CD4-positive, alpha-beta T cell treated with Interleukin-17A for 1 hour (primary cell): ENCODE results near the gene MCAT.
"Not testable (repeated sequence)": the region's sequence is repeated elsewhere in the genome, so short reads cannot be mapped to it uniquely, and the experiment has no call there.

Experiments
- DNase-seq: peaks from one replicate; pipeline ENCODE4 v3.0.0-alpha.2; 2020

Gene MCAT

GRCh38 chr22:43118024-43118849, 25.0 kb downstream of the MCAT start:
- DNase-seq, result no peak

DNA sequence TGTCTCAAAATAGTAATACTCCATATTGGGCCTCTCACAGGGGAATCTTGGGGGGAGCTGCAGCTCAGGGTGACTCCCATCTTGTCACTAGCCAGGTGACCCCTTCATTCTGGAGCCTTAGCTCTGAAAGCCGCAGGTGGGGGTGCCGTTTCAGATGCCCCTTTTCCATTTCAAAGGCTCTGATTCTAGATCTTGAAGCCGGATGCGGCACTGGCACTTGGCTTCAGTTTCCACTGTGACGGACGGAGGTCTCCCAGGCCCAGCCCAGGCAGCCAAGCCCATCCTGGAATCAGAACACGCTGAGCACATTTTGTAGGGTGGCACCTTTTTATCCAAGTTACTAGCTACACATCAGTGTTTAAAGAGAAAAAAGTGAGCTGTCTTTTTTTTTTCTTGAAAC, 26.3 kb downstream of the MCAT start:
- DNase-seq, result no peak

DNA sequence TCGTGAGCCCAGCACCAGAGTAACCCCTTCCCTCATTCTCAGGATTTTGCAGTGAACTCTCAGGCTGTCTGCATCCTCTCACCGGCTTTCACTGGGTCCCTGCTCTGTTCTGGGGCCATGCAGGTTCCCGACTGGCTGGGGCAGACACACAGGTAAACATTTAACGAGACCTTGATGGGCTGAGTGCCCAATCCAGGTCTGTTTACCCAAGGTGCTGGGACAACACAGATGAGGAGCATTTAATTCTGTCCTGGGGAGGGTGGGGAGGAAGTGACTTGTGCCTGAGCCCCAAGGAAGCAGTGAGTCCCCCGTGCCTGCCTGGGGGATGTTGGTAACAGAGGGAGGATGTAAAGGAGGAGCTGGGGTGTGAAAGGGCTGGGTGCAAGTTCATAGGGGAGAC, 28.2 kb downstream of the MCAT start:
- DNase-seq, result no peak

GRCh38 chr22:43113526-43114251, 29.5 kb downstream of the MCAT start:
- DNase-seq, result no peak

GRCh38 chr22:43110927-43111623, 32.1 kb downstream of the MCAT start:
- DNase-seq, result peak; percentile 55

DNA sequence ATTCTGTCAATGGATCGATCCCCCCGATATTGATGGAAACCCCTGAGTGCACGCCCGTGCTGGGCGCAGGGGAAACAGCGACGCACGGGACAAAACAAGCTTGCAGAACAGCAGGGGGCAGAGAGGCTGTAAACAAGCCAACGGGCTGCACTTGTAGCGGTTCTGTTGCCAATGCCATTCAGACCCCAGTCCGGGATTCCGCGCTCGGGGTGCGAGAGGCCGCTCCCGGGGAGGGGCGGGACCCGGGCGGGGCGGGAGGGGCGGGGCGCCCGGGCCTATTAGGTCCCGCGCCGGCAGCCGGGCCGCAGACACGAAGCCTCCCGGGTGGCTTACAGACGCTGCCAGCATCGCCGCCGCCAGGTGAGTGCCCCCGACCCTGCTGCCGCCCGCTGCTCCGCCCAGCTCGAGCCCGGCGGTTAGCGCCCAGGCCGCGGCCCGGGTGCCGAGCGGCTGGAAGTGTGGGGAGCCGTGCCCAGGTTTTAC, 32.7 kb downstream of the MCAT start, which contains the start of gene BIK:
BIK (plus strand) TSS at position 307 of the 483 bp plus-strand sequence. CDS start 13,273 bp downstream, outside the sequence.
- peak; percentile 51 for DNase-seq

GRCh38 chr22:43109921-43110443, 33.2 kb downstream of the MCAT start:
- DNase-seq, result no peak

GRCh38 chr22:43109511-43109910, 33.7 kb downstream of the MCAT start:
- no peak for DNase-seq

GRCh38 chr22:43106302-43106701, 36.9 kb downstream of the MCAT start:
- DNase-seq, result no peak

GRCh38 chr22:43104950-43105349, 38.2 kb downstream of the MCAT start:
- not testable (repeated sequence) for DNase-seq

- DNase-seq, result not testable (repeated sequence)
These were observed 39.1 kb downstream of the MCAT start for GRCh38 chr22:43104056-43104625.

DNA sequence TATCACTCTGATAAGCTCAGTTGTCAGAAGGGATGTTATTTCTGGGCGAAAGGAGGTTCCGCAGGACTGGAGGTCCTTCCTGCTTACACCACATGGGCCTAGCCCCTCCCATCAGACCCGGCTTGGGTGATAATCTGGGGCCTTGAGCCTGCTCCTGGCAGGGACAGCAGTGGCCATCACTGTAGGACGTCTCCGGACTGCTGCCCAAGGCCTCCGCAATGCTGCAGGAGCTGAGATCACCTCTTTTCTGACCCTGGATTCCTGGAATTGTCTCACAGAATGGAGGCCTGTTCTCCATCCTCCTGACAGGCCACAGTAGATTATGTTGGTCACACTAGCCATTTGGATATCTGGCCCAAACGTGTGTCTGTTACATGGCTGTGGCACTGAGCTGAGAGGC, 41.9 kb downstream of the MCAT start:
- no peak for DNase-seq

- DNase-seq, result no peak
These were observed 43.0 kb downstream of the MCAT start for GRCh38 chr22:43100225-43100624.

DNA sequence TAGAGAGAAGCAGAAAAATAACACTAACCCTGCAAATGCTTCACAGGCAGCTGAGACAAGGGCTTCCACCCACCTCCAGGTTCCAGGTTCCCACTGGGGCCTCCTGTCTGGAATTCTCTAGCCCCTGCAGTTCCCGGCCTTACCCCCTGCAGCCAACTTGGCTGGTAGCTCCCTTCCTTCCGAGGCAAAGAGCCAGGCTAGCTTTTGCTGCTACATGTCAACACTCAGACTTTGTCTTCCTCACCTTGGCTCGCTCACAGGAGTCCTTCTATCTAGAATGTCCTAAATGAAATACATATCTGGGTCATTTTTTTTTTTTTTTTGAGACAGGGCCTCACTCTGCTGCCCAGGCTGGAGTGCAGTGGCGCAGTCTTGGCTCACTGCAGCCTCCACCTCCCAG, 44.1 kb downstream of the MCAT start:
- DNase-seq, result no peak

DNA sequence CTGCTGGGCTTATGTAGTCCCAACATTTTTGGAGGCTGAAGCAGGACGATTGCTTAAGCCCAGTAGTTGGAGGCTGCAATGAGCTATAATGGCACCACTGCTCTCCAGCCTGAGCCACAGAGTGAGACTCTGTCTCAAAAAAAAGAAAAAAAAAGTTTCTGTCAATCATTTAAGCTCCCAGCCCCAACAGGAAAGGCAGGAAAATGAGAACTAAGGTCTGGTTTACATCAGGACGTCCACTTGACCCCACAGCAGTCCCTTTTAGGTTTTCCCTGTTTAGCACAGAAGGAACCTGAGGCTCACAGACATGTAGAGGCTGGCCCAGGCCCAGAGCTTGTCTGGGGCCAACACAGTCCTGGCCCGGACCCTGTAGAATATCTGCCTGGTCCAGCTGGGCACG, 44.8 kb downstream of the MCAT start:
- DNase-seq, result no peak

GRCh38 chr22:43096420-43096819, 46.8 kb downstream of the MCAT start:
- no peak for DNase-seq

DNA sequence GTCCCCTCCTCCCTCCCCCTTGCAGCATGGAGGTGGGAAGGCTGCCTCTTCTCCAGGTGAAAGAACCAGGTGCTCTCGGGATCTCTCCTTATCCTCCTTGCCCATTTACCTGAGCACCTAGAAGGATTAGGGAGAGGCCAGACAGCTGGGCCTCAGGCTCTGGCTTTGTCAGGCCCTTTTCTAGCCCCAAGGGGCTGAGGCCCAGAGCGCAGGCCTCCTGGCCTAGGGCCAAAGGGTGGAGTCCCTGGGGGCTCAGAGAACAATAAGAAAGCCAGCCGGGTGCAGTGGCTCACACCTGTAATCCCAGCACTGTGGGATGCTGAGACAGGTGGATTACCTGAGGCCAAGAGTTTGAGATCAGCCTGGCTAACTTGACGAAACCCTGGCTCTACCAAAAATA, 48.6 kb downstream of the MCAT start:
- no peak for DNase-seq

- no peak for DNase-seq
These were observed 49.1 kb downstream of the MCAT start for GRCh38 chr22:43094085-43094484.

- no peak for DNase-seq
These were observed 51.1 kb downstream of the MCAT start for GRCh38 chr22:43092085-43092484.

GRCh38 chr22:43090130-43090789, 52.9 kb downstream of the MCAT start:
- DNase-seq, result peak; percentile 63

GRCh38 chr22:43088984-43089717, 54.0 kb downstream of the MCAT start, which contains the start of gene TTLL1:
Gene TTLL1, minus strand, starts transcription at chr22:43089391. Its CDS starts 13,805 bp downstream, at chr22:43075586.
- peak; percentile 88 for DNase-seq
